Measurements from ENCODE around the gene UBIAD1.

UBIAD1 gene

DNA sequence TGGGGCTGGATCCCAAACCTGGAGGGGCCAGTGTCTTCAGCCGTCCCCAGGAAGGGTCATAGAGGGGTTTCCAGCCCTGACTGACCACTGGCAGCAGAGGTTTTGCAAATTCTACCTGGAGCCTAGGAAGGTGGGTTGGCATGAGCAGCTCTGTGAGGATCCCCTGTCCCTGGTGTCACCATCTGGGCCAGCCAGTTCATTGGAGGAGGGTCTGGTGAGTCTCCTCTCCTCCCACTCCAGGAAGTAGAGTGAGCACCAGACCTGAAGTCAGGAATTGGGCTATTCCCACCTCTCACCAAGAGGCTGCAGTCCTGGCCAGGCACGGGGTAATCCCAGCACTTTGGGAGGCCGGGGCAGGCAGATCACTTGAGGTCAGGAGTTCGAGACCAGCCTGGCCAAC is 57.4 kb downstream of the UBIAD1 start:
- TF ChIP-seq, protein P1, sequence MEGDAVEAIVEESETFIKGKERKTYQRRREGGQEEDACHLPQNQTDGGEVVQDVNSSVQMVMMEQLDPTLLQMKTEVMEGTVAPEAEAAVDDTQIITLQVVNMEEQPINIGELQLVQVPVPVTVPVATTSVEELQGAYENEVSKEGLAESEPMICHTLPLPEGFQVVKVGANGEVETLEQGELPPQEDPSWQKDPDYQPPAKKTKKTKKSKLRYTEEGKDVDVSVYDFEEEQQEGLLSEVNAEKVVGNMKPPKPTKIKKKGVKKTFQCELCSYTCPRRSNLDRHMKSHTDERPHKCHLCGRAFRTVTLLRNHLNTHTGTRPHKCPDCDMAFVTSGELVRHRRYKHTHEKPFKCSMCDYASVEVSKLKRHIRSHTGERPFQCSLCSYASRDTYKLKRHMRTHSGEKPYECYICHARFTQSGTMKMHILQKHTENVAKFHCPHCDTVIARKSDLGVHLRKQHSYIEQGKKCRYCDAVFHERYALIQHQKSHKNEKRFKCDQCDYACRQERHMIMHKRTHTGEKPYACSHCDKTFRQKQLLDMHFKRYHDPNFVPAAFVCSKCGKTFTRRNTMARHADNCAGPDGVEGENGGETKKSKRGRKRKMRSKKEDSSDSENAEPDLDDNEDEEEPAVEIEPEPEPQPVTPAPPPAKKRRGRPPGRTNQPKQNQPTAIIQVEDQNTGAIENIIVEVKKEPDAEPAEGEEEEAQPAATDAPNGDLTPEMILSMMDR (IDR thresholded peaks at IDR 0.05; ENCODE audit: low read depth, low read length) = no peak
- no peak for DNase-seq (ENCODE audit: extremely low read depth, low read depth)

DNA sequence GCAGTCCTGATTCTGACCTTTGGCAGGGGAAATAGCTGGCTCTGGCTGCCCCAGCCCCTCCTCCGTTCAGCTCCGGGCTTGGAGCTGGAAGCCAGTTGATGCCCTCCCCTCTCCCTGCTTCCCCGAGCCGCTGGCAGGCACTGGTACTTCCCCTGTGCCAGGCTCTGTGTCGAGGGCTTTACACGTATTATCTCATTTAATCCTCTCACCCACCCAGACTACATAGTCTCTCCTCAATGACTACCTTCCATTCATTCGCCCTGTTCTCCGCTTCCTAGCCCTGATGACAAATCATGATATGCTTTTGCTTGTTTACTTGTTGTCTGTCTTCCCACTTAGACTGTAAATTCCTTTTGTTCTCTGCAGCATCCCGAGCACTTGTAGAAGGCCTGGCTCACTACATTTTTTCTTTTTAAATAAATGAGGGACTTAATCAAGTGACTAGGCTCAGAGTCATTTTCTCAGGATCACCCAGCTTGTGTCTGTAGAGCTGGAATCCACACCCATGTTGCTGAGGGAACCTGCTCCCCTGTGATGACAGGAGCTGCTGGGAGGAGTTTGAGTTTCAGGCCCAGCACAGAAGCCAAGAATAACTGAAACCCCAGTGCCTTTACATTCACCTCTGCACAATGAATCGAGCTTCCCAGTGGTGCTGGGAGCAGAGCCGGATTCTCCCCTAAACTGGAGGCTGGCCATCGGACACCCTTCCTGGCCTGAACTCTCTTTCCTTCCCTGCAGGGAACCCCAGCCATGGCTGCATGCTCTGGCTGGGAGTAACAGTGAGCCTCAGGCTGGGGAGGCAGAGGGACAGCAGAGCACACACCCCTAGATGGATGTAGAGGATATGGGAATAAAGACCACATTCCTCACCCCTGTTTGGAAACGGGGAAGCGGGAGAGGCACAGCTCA is 58.3 kb downstream of the UBIAD1 start:
- TF ChIP-seq, protein P1 (IDR thresholded peaks at IDR 0.05; ENCODE audit: low read depth, low read length) = no peak
- DNase-seq (ENCODE audit: extremely low read depth, low read depth) = no peak

DNA sequence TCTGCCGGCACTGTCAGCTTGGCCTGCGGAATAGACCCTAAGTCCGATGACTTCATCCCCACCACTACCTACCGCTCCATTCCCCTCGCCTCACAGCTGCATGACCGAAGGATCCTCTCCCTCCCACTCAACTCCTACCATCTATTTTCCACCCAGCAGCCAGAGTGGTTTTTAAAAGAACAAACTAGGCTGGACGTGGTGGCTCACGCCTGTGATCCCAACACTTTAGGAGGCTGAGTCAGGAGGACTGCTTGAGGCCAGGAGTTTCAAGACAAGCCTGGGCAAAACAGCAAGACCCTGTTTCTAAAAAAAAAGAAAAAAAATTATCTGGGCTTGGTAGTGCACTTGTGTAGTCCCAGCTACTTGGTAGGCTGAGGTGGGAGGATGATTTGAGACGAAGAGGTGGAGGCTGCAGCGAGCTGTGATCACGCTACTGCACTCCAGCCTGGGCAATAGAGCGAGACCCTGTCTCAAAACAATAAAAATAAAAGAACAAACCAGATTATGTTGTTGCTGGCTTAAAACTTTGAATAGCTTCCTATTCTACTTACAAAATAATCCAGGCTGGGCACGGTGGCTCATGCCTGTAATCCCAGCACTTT is 59.0 kb downstream of the UBIAD1 start:
- TF ChIP-seq, protein P1 (IDR thresholded peaks at IDR 0.05; ENCODE audit: low read depth, low read length) = no peak
- no peak for DNase-seq (ENCODE audit: extremely low read depth, low read depth)

DNA sequence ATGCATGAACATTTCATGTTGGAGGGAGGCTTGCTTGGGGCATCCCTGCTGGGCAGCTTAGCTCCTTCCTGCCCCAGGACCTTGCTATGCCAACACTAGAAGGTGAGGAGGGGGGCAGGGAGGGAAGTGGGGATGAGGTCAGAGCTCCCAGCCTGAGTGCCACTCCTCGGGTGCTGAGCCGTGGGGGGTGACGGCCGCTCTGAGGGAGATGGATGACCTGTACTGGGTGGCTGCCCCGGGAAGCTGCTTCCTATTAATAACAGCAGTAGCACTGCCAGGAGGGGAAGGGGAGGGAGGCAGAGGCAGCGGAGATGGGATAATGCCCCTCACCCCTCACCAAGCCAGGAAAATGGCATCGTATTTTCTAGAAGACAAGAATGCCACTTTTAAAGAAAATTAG is 60.6 kb downstream of the UBIAD1 start:
- DNase-seq (ENCODE audit: extremely low read depth, low read depth) = no peak

DNA sequence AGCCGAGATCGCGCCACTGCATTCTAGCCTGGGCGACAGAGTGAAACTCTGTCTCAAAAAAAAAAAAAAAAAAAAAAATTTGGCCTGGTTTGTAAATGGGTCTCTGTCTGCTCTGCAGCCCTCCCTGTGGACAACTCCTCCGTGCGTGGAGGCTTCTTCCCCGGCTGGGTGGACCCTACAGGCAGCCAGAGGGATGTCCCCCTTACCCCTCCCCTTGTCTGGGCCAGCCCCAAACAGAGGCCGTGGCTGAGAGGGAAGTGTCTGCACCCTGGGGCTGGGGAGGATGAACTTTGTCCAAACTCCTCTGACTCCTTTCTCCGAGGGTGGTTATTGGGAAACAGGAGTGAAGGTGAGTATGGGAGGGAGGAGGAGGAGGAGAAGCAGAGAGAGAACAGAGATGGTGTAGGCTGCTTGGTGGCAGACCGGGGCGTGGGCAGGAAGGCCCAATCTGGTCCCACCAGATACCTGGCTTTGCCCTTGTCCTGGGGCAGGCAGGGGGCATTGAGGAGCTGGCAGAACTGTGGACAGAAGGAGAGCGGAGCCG is 61.3 kb downstream of the UBIAD1 start:
- no peak for DNase-seq (ENCODE audit: extremely low read depth, low read depth)

More for the DNA sequence above, 60.6 kb downstream of the UBIAD1 start:
- TF ChIP-seq, protein P1 (IDR thresholded peaks at IDR 0.05; ENCODE audit: low read depth, low read length) = no peak

DNA sequence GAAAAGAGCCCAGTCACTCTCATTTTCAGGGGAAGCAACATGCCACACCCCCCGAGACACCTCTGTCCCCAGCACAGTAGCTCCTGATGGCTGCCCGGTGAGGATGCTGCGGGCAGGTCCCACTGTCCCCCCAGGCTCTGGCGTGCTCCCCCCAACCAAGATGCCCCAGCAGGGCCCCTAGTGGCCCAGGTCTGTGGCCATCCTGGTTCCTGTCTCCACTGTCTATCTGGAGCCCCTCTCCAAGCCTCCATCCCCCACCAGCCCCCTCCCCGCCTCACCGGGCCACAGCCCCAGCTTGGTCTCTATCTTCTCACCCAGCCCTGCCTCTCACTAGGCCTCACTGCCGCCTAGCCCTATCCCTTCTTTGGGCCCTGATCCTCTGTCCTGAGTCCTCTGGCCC is 61.8 kb downstream of the UBIAD1 start:
- DNase-seq (ENCODE audit: extremely low read depth, low read depth) = no peak
- TF ChIP-seq, protein P1 (IDR thresholded peaks at IDR 0.05; ENCODE audit: low read depth, low read length) = no peak

More for the DNA sequence above, 61.3 kb downstream of the UBIAD1 start:
- TF ChIP-seq, protein P1 (IDR thresholded peaks at IDR 0.05; ENCODE audit: low read depth, low read length) = no peak
